Astrocyte of the spinal cord (primary cell): ENCODE results near the gene EXOSC9.

Experiments
- DNase-seq: peaks from one replicate; pipeline ENCODE4 v3.0.0; 2011; ENCODE audit warnings: low read depth, low spot score
- H3K4me3 ChIP-seq: 2 replicates; pipeline ENCODE4 v1.5.1; 2011; ENCODE audit warnings: low read depth, mild to moderate bottlenecking, low read length, moderate library complexity
- CTCF ChIP-seq: IDR thresholded peaks from 2 replicates; pipeline ENCODE4 v1.5.1; 2012; ENCODE audit warnings: low read depth, mild to moderate bottlenecking, low read length, inconsistent platforms
- in situ Hi-C: cut with HindIII; loops from 2 replicates; pipeline ENCODE4 v1.10.0; 2017; ENCODE audit warnings: low sequenced_read_pairs

Gene EXOSC9

GRCh38 chr4:121794505-121795188 is 6.5 kb upstream of the EXOSC9 start:
- in situ Hi-C loops = no loop called here
- TF ChIP-seq CTCF = no peak
- no peak overlapping the region for H3K4me3 ChIP-seq
- no peak for DNase-seq

- no peak for TF ChIP-seq CTCF
- DNase-seq = no peak
- in situ Hi-C loops = no loop called here
- H3K4me3 ChIP-seq = no peak overlapping the region
Measured at GRCh38 chr4:121796283-121796682, 4.8 kb upstream of the EXOSC9 start.

GRCh38 chr4:121799208-121799823 is 1.8 kb upstream of the EXOSC9 start:
- in situ Hi-C loops = no loop called here
- TF ChIP-seq CTCF = no peak

GRCh38 chr4:121799867-121800501 is 1.1 kb upstream of the EXOSC9 start:
- no peak overlapping the region for H3K4me3 ChIP-seq
- no peak for TF ChIP-seq CTCF
- no peak for DNase-seq
- in situ Hi-C loops = no loop called here

More at GRCh38 chr4:121799208-121799823, 1.8 kb upstream of the EXOSC9 start:
- H3K4me3 ChIP-seq = no peak overlapping the region
- DNase-seq = no peak

- DNase-seq = no peak
- in situ Hi-C loops = no loop called here
- H3K4me3 ChIP-seq = peak overlapping the region; percentile 95
- no peak for TF ChIP-seq CTCF
Measured at GRCh38 chr4:121800638-121800960, 524 bp upstream of the EXOSC9 start.

GRCh38 chr4:121801715-121802075 is 572 bp downstream of the EXOSC9 start:
- peak overlapping the region; percentile 95 for H3K4me3 ChIP-seq
- no peak for DNase-seq
- in situ Hi-C loops = no loop called here
- no peak for TF ChIP-seq CTCF
